Pancreas (tissue), 10 donors: ENCODE results near the gene SLC25A44. TPM values are rescaled to one million over a fixed set of nuclear protein-coding genes. Genes with fewer than 3 reads are reported as not detected.
A peak's percentile ranks its signal among the peaks of the same experiment; 100 is the strongest.

Experiments
- ATAC-seq, 4 donors: fragments of 200-7000 bp; cut with Tn5 transposase; one replicate each; pipeline versions ENCODE4 v1.8.0 to v1.9.1; 2020; ENCODE audit warnings: mild to moderate bottlenecking in 4 of 4, moderate library complexity in 4 of 4
- DNase-seq, 6 donors: peaks; one replicate each; pipeline ENCODE4 v3.0.0-alpha.2; 2020
- FAIRE-seq: peaks from 2 replicates; lab custom pipeline; 2012; peaks lifted over from hg19 to GRCh38; lab: Jason Lieb, UNC
- H3K27ac ChIP-seq, 4 donors: fragments of 200-600 bp; sonication (generic); 1 replicate in 3 of 4; 2 replicates in 1 of 4; pipeline versions ENCODE4 v1.5.0 to v1.8.0; 2020
- H3K27me3 ChIP-seq, 4 donors: fragments of 200-600 bp; one replicate each; pipeline ENCODE4 v1.8.0; 2021
- H3K36me3 ChIP-seq, 3 donors: fragments of 200-600 bp; sonication (generic) in 1 of 3; one replicate each; pipeline versions ENCODE4 v1.5.0 to v1.8.0; 2020 to 2021
- H3K4me1 ChIP-seq, 3 donors: fragments of 200-600 bp; one replicate each; pipeline ENCODE4 v1.8.0; 2021
- H3K4me3 ChIP-seq, 4 donors: fragments of 200-600 bp; sonication (generic) in 2 of 4; one replicate each; pipeline versions ENCODE4 v1.5.0 to v1.8.0; 2020 to 2021
- H3K9me3 ChIP-seq, 4 donors: fragments of 200-600 bp; one replicate each; pipeline ENCODE4 v1.8.0; 2021
- WGBS, 2 donors: extraction: QIAGEN DNeasy Blood & Tissue Kit; methylation state at CpG; one replicate each; pipeline ENCODE4 v1.1.7; 2013; 5-methylcytosine and 5-hydroxymethylcytosine counted together
- intact Hi-C, 3 donors: fragments of 100-400 bp; cut with DNase I; formaldehyde crosslinking; loops; one replicate each; pipeline versions ENCODE4 v1.11.1 to v1.14.2; 2022
- polyA plus RNA-seq, 2 donors: library from polyadenylated mRNA; stranded (reverse); fragments of 200-250 nt; gene quantifications; one replicate each; pipeline ENCODE4 v1.2.3, GENCODE V29; 2013
- total RNA-seq, 6 donors: library from RNA; stranded (reverse); fragmentation: NEBNext Ultra II Directional in 4 of 6; extraction: Animal tissue kit (Norgen Biotek cat#: 25700) in 4 of 6; gene quantifications; one replicate each; pipeline versions ENCODE4 v1.2.1 to v1.2.4, GENCODE V29; 2021 to 2023
- TF ChIP-seq, protein P1 (sequence below), 4 donors: fragments of 200-600 bp; sonication (generic) in 3 of 4; IDR thresholded peaks; one replicate each; pipeline versions ENCODE4 v1.5.0 to v1.8.0; 2021; ENCODE audit warnings: antibody characterized with exemption in 4 of 4
- donor health status: healthy with polysubstance abuse.
- donor health status: DM: no; HTN: no; CAD: no; lungs with moderate emphysema.
- donor health status: DM: no; HTN: no; CAD: no.
- donor health status: control.
- donor health status: control.
- donor health status: Bipolar disorder and iron deficiency.
- donor health status: DM: yes; HTN: yes; CAD: no.
- donor health status: DM: no; HTN: no; CAD: no.
- donor health status: DM: no; HTN: no; CAD: no.
- donor health status: DM: yes; HTN: yes; CAD: no.

The SLC25A44 gene
- total and polyA plus RNA-seq, 8 donors: 4.0 to 11.4 (median 6.7) TPM

DNA sequence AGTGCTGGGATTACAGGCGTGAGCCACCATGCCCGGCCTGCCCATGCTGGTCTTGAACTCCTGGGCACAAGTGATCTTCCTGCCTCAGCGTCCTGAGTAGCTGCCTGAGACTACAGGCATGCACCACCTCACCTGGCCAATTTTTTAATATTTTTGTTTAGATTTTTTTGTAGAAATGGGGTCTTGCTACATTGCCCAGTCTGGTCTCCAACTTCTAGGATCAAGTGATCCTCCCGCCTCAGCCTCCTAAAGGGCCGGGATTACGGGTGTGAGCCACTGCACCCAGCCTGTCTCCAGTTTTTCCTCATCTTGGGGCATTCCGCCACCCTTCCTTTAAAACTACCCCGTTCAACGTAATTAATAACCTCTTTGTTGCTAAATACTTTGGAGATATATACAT, 26.3 kb downstream of the SLC25A44 start:
- H3K27me3 ChIP-seq: no peaks in the 10 kb centered on the region
- H3K36me3 ChIP-seq: peaks cover 4 to 25% (median 8%) of the 10 kb centered on the region in 3 donors
- TF ChIP-seq, protein P1, sequence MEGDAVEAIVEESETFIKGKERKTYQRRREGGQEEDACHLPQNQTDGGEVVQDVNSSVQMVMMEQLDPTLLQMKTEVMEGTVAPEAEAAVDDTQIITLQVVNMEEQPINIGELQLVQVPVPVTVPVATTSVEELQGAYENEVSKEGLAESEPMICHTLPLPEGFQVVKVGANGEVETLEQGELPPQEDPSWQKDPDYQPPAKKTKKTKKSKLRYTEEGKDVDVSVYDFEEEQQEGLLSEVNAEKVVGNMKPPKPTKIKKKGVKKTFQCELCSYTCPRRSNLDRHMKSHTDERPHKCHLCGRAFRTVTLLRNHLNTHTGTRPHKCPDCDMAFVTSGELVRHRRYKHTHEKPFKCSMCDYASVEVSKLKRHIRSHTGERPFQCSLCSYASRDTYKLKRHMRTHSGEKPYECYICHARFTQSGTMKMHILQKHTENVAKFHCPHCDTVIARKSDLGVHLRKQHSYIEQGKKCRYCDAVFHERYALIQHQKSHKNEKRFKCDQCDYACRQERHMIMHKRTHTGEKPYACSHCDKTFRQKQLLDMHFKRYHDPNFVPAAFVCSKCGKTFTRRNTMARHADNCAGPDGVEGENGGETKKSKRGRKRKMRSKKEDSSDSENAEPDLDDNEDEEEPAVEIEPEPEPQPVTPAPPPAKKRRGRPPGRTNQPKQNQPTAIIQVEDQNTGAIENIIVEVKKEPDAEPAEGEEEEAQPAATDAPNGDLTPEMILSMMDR (IDR thresholded peaks at IDR 0.05): no peak
- DNase-seq (no peak), ATAC-seq (no peak), FAIRE-seq (no peak)
- intact Hi-C loops: loop anchor here in 2 of 3 donors (5.0 kb wide), 3 partner anchors 73 to 133 kb away; no protein-coding TSS in a partner anchor
- no peak overlapping the region for H3K4me3 ChIP-seq
- H3K4me1 ChIP-seq: peaks cover 0 to 19% (median 12%) of the 10 kb centered on the region in 3 donors
- WGBS, 2 donors: 94 to 97% methylated on average over 9 of the region's 9 CpGs
- H3K27ac ChIP-seq: no peak overlapping the region
- no peaks in the 10 kb centered on the region for H3K9me3 ChIP-seq

DNA sequence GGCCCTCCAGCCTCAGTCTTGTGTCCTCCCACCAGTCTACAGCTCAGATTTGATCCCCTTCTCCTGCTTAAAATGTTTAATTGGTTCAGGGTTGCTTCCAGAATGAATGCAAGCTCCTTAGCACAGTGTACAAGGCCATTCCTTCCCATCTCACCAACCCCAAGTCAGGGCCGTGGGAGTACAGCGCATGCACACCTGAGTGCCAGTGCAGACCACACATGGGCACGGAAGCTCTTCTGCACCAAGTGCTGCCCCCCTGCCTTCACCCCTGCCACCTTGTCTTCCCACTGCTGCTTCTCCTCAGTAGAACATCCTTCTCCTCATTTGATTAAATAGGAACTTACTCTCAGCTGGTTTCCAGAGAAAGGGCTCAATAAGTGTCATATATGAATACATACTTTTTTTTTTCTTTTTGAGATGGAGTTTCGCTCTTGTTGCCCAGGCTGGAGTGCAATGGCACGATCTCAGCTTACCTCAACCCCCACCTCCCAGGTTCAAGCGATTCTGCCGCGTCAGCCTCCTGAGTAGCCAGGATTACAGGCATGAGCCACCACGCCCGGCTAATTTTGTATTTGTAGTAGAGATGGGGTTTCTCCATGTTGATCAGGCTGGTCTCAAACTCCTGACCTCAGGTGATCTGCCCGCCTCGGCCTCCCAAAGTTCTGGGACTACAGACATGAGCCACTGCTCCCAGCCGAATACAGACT, 28.2 kb downstream of the SLC25A44 start:
- Histone ChIP-seq H3K27ac (no peak overlapping the region), H3K9me3 (no peaks in the 10 kb centered on the region), H3K4me3 (no peak overlapping the region), H3K4me1 (peaks cover 0 to 18% (median 11%) of the 10 kb centered on the region in 3 donors), H3K36me3 (peaks cover 4 to 30% (median 12%) of the 10 kb centered on the region in 3 donors), H3K27me3 (no peaks in the 10 kb centered on the region)
- FAIRE-seq (no peak), DNase-seq (no peak), ATAC-seq (no peak)
- 93 to 94% methylated on average over 13 of the region's 13 CpGs for WGBS, 2 donors
- TF ChIP-seq, protein P1 (IDR thresholded peaks at IDR 0.05): no peak
- intact Hi-C loops: loop anchor here in 2 of 3 donors (5.0 kb wide), 3 partner anchors 75 to 135 kb away; no protein-coding TSS in a partner anchor

DNA sequence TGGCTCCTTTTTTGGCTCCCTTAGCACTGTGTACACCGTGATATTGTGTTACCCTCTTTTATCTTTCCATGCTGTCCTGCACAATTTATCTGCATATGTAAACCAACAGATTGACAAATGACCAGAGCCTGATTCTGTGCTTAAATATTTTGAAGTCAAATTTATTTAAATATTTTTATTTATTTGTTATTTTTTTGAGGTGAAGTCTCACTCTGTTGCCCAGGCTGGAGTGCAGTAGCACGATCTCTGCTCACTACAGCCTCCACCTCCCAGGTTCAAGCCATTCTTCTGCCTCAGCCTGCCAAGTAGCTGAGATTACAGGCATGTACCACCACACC, 31.7 kb downstream of the SLC25A44 start:
- WGBS, 2 donors: 9 to 10% methylated on average over 2 of the region's 2 CpGs
- Histone ChIP-seq H3K9me3 (no peaks in the 10 kb centered on the region), H3K4me1 (peaks cover 0 to 3% (median 0%) of the 10 kb centered on the region in 3 donors), H3K27ac (no peak overlapping the region), H3K36me3 (peaks cover 4 to 27% (median 12%) of the 10 kb centered on the region in 3 donors), H3K27me3 (no peaks in the 10 kb centered on the region), H3K4me3 (no peak overlapping the region)
- DNase-seq: no peak
- intact Hi-C loops: no loop called here
- TF ChIP-seq, protein P1 (IDR thresholded peaks at IDR 0.05): peak in 1 of 4 donors; percentile 8
- ATAC-seq: no peak
- no peak for FAIRE-seq

DNA sequence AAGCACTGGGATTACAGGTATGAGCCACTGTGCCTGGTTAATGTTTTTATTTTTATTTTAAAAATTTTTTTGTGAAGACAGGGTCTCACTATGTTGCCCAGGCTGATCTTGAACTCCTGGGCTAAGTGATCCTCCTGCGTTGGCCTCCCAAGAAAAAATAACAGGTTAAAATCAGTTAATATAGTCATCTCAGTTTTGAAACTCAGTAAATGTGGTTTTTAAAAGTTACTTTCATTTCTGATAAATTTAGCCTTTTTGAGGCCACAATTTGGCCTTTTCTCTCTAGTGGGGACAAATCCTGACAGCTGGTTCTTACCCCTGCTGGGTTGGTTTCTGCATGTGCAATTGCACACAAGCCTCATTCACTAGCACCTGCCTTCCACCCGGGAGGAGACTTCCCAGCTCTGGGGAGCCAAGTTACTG, 32.2 kb downstream of the SLC25A44 start:
- Histone ChIP-seq H3K4me3 (no peak overlapping the region), H3K36me3 (peaks cover 4 to 22% (median 12%) of the 10 kb centered on the region in 3 donors), H3K27me3 (no peaks in the 10 kb centered on the region), H3K27ac (no peak overlapping the region), H3K9me3 (no peaks in the 10 kb centered on the region), H3K4me1 (peaks cover 0 to 3% (median 0%) of the 10 kb centered on the region in 3 donors)
- FAIRE-seq: no peak
- TF ChIP-seq, protein P1 (IDR thresholded peaks at IDR 0.05): no peak
- intact Hi-C loops: no loop called here
- no peak for DNase-seq
- no peak for ATAC-seq
- 87% methylated on average over 2 of the region's 2 CpGs for WGBS, 2 donors

DNA sequence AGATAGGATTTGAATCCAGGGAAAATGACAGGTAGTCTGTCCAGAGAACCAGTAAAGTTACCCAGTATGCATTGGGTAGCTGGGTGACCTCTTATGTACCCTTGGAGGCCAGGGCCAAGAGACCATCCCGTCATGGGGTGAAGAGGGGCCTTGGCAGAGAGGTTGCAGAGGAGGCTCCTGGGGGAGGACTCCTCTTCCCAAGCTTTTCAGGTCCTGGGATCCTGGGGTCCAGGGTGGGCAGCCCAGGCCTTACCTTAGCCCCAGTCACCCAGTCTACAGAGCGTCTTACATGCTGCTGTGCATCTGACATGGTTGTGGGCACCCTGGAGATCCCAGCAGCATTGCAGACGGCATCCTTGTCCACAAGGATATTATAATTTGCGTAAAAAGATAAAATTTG, 32.9 kb downstream of the SLC25A44 start:
- peaks cover 3 to 20% (median 12%) of the 10 kb centered on the region in 3 donors for H3K36me3 ChIP-seq
- TF ChIP-seq, protein P1 (IDR thresholded peaks at IDR 0.05): no peak
- no peak overlapping the region for H3K4me3 ChIP-seq
- H3K9me3 ChIP-seq: no peaks in the 10 kb centered on the region
- no peaks in the 10 kb centered on the region for H3K27me3 ChIP-seq
- WGBS, 2 donors: 93 to 99% methylated on average over 4 of the region's 4 CpGs
- intact Hi-C loops: no loop called here
- ATAC-seq (no peak), DNase-seq (no peak), FAIRE-seq (no peak)
- H3K27ac ChIP-seq: no peak overlapping the region
- peaks cover 0 to 3% (median 0%) of the 10 kb centered on the region in 3 donors for H3K4me1 ChIP-seq
